GM12872 (cell line): ENCODE results near the gene GPC5.

Source experiments
- CTCF ChIP-seq: IDR thresholded peaks from 3 replicates; pipeline ENCODE4 v1.5.1; 2011; ENCODE audit warnings: low read depth, mild to moderate bottlenecking, low read length, moderate library complexity; ENCODE audit not compliant: insufficient read depth

GPC5 gene

DNA sequence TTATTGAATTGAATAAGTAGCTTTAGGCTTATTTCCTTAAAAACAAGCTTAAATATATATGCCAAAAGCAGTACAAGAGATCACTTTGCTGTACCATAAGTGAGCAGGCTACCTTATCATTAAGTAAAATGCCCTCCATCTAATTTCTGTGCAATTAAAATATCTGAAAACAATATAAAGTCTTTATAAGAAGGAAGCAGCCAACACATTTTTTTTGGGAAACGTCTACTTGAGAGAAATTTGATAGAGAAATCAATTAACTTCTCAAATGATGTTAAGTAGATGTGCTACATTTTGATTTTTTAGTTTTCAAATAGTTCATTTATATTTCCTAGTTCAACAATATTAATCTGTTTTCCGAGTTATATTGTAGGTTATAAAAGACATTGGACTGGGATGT lies 52.5 kb downstream of the GPC5 start:
- TF ChIP-seq CTCF, result no peak

- TF ChIP-seq CTCF, result no peak
Measured at GRCh38 chr13:91454666-91455065, 56.2 kb downstream of the GPC5 start.

GRCh38 chr13:91456837-91457236 lies 58.4 kb downstream of the GPC5 start:
- TF ChIP-seq CTCF, result no peak

DNA sequence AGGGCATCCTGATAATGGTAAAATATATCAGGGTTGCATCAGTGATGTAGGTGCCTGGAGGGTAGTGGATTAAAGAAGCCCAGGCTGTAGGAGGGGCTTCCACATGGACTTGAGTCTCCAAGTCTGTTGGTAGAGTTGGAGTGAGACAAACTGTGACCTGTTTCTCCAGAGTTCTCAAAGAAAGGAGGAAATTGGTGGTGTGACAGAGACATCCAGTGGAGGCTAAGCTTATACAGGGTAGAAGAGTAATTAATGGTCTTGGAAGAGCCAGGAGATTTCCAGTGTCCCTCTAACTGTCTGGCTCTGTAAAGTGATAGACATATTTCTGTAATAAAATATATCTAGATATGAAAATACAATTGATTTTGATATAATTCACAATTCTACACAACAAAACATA lies 61.1 kb downstream of the GPC5 start:
- TF ChIP-seq CTCF, result no peak

DNA sequence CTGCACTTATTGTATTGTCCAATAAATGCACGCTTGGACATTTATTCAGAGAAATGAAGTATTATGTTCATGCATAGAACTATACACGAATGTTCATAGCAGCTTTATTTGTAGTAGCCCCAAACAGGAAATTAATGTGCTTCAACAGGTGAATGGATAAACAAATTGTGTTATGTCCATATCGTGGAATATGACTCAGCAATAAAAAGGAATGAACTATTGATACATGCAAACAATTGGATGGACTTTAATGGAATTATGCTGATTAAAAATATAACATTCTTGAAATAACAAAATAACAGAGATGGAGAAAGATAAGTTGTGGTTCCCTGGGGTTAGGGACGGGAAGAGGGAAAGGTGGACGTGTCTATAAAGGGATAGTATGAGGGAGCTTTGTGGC lies 65.9 kb downstream of the GPC5 start:
- TF ChIP-seq CTCF, result no peak

- no peak for TF ChIP-seq CTCF
Measured at GRCh38 chr13:91467236-91467635, 68.8 kb downstream of the GPC5 start.

- no peak for TF ChIP-seq CTCF
Measured at GRCh38 chr13:91468301-91468700, 69.9 kb downstream of the GPC5 start.
